Measurements from ENCODE around the gene UNK.

Gene UNK

DNA sequence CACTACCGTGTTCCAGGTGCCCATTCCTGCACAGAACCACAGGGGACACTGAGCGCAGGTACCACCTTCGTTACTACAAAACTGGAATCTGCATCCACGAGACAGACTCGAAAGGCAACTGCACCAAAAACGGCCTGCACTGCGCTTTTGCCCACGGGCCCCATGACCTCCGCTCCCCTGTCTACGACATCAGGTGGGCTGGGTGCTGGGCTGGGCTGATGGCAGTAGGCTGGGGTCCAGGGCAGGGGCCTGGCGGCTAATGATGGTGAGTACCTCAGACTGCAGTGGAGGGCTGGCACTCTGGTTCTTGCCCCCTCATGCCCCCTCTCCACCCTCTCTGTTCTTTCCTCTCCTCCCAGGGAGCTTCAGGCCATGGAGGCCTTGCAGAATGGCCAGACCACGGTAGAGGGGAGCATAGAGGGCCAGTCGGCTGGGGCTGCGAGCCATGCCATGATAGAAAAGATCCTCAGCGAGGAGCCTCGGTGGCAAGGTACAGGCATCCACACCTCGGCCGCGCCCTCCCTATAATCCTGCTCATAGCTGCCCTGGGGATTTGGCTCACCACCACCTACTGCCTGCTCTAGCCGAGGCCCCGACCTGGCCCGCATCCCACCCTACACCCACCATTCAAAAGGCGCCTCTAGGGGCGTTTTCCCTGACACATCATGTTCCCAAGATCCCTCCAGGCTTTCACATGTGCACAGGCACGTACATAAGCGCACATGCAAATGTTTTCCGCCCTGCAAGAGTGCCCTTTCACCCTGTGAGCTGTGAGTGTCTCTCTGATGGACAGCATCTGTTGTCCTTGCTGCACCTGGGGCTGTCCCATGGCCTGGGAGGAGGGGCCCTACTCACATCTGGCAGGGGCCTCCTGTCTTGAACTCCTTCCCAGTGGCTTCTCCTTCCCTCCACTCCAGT is 27.7 kb downstream of the UNK start:
- DNase-seq (ENCODE audit: low spot score), result no peak
- H3K27ac ChIP-seq, result peak overlapping the region; percentile 94
- ChIA-PET CTCF (interaction anchor here (0.5 to 1.2 kb wide), 3 partner anchors 18 to 49 kb away, joined by 3 read pairs; no protein-coding TSS in a partner anchor), POLR2A (ENCODE audit: low non-redundant PET) (interaction anchor here (0.6 to 0.8 kb wide), 2 partner anchors 37 to 690 kb away, joined by 3 to 4 read pairs; no protein-coding TSS in a partner anchor)
- TF ChIP-seq, protein P1, sequence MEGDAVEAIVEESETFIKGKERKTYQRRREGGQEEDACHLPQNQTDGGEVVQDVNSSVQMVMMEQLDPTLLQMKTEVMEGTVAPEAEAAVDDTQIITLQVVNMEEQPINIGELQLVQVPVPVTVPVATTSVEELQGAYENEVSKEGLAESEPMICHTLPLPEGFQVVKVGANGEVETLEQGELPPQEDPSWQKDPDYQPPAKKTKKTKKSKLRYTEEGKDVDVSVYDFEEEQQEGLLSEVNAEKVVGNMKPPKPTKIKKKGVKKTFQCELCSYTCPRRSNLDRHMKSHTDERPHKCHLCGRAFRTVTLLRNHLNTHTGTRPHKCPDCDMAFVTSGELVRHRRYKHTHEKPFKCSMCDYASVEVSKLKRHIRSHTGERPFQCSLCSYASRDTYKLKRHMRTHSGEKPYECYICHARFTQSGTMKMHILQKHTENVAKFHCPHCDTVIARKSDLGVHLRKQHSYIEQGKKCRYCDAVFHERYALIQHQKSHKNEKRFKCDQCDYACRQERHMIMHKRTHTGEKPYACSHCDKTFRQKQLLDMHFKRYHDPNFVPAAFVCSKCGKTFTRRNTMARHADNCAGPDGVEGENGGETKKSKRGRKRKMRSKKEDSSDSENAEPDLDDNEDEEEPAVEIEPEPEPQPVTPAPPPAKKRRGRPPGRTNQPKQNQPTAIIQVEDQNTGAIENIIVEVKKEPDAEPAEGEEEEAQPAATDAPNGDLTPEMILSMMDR (conservative IDR thresholded peaks at IDR 0.05; ENCODE audit: low read depth), result no peak

DNA sequence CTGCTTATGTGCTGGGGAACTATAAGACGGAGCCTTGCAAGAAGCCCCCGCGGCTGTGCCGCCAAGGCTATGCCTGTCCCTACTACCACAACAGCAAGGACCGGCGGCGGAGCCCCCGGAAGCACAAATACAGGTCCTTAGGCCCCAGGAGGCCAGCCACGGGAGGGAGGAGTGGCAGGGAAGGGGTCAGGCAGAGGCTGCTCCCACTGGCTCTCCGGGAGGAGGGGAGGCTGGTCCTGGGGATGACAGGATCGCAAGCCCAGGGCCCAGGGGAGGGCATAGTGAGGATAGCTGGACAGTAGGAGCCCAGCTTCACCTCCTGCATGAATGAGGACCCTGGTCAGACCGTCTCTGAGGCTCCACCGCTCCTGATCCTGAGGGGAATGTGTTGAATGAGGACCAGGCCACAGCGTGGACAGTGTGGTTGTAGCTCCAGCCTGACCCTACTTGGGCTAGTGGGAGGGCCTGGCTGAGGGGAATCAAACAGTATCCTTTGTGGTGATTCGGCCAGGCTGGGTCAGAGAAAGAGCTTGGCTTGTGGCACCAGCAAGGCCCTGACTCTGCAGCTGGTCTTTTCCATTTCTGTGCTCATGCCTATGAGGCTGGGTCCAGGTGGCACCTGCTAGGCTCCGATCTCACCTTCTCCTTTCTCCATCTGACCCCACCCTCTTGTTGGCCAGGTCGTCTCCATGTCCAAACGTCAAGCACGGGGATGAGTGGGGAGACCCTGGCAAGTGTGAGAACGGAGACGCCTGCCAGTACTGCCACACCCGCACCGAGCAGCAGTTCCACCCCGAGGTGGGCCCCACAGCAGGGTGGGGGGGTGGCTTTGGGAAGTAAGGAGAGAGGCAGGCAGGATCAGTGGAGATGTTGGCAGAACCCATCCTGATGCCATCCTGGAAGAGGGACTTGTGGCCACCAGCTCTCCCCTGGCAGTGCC is 28.7 kb downstream of the UNK start:
- CTCF ChIA-PET, result interaction anchor here (0.5 to 1.2 kb wide), 3 partner anchors 27 to 50 kb away, joined by 3 to 4 read pairs (median 3); no protein-coding TSS in a partner anchor
- no peak for DNase-seq (ENCODE audit: low spot score)
- POLR2A ChIA-PET (ENCODE audit: low non-redundant PET), result interaction anchor here (0.6 to 0.8 kb wide), 2 partner anchors 38 to 691 kb away, joined by 3 to 4 read pairs; no protein-coding TSS in a partner anchor
- TF ChIP-seq, protein P1 (conservative IDR thresholded peaks at IDR 0.05; ENCODE audit: low read depth), result no peak
- peak overlapping the region; percentile 94 for H3K27ac ChIP-seq

DNA sequence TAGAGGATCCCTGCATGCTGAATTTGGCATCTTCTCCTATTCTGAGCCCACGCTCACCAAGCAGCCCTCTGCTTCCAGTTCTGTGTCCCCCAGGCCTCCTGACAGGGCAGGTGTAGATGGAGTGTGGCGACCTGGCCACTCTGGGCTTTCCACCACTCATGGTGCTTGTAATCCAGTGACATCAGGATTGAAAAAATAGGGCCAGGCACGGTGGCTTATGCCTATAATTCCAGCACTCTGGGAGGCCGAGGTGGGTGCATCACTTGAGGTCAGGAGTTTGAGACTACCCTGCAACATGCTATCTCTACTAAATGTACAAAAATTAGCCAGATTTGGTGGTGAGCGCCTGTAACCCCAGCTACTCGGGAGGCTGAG is 29.4 kb downstream of the UNK start:
- DNase-seq (ENCODE audit: low spot score), result no peak
- TF ChIP-seq, protein P1 (conservative IDR thresholded peaks at IDR 0.05; ENCODE audit: low read depth), result no peak
- POLR2A ChIA-PET (ENCODE audit: low non-redundant PET), result no interaction called here
- peak overlapping the region; percentile 94 for H3K27ac ChIP-seq
- CTCF ChIA-PET, result interaction anchor here (0.7 to 1.1 kb wide), 2 partner anchors 15 to 28 kb away, joined by 4 to 7 read pairs; no protein-coding TSS in a partner anchor

DNA sequence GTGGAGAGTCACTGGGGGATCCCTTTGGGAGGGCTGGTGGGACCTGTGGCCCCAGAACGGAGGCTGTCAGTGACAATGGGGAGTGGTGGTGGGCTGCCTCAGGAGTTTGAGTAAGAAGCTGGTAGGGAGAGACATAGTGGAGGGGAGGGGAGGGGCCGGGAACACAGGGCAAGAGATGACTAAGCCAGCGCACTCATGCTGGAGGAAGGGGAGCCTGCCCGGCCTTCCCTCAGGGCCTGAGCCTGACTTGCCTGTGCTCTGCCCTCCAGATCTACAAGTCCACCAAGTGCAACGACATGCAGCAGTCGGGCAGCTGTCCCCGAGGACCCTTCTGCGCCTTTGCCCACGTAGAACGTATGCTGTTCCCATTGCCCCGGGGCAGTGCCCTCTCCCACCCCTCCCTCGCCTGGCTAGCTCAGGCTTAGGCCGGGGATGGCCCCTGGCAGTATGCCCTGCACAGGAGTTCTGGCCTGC is 30.3 kb downstream of the UNK start:
- peak; percentile 86 for DNase-seq (ENCODE audit: low spot score)
- ChIA-PET POLR2A (ENCODE audit: low non-redundant PET) (interaction anchor here (0.5 to 1.0 kb wide), 5 partner anchors 10 to 93 kb away, joined by 3 to 11 read pairs (median 5); no protein-coding TSS in a partner anchor), CTCF (interaction anchor here (0.6 to 1.1 kb wide), 4 partner anchors 14 to 58 kb away, joined by 3 to 7 read pairs (median 4); no protein-coding TSS in a partner anchor)
- H3K27ac ChIP-seq, result peak overlapping the region; percentile 94
- TF ChIP-seq, protein P1 (conservative IDR thresholded peaks at IDR 0.05; ENCODE audit: low read depth), result no peak

DNA sequence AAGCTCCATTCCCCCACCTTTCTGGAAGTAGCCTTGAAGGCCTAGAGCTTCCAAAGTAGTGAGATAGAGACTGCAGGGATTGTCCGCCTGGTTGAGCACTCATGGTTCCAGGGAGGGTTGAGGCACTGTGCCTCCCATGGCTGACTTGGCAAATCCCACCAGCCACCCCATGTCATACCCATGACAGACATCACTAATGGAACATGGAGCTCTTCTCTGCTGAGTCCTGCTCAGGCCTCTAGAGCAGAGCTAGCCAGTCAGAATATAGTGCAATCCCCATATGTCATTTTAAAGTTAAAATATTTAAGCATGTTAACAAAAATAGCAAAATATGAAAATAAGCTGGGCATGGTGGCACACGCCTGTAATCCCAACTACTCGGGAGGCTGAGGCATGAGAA is 30.8 kb downstream of the UNK start:
- H3K27ac ChIP-seq, result peak overlapping the region; percentile 94
- ChIA-PET POLR2A (ENCODE audit: low non-redundant PET) (interaction anchor here (0.5 to 1.0 kb wide), 3 partner anchors 29 to 83 kb away, joined by 3 to 11 read pairs (median 5); no protein-coding TSS in a partner anchor), CTCF (interaction anchor here (0.6 to 1.3 kb wide), 4 partner anchors 15 to 58 kb away, joined by 3 to 4 read pairs (median 4); partner anchors contain the start of gene GALK1)

More for the DNA sequence above, 30.8 kb downstream of the UNK start:
- TF ChIP-seq, protein P1 (conservative IDR thresholded peaks at IDR 0.05; ENCODE audit: low read depth), result no peak
- DNase-seq (ENCODE audit: low spot score), result no peak

Data from RWPE1 (cell line).